GM19099 (cell line): ENCODE data around the gene RAB36.

ENCODE experiments used
- POLR2A ChIP-seq: IDR thresholded peaks from 3 replicates; pipeline ENCODE4 v1.6.1; 2011; ENCODE audit warnings: low read depth; ENCODE audit not compliant: insufficient read length; ENCODE audit errors: extremely low read depth

RAB36 gene

DNA sequence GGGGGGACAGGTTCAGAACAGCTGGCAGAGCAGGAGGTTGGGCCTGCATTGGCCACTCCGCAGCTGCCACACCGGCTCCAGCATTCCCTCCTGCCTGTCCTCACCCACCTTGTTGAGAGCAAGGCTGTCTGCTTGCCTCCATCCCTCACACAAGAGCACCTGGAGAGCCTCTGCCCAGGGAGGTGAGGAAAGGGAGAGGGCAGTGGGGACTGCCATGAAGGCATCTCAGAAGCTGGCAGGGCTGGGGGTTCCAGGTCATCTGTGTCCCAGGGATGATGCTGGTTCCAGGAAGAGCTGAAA is 30.6 kb upstream of the RAB36 start:
- no peak for TF ChIP-seq POLR2A

DNA sequence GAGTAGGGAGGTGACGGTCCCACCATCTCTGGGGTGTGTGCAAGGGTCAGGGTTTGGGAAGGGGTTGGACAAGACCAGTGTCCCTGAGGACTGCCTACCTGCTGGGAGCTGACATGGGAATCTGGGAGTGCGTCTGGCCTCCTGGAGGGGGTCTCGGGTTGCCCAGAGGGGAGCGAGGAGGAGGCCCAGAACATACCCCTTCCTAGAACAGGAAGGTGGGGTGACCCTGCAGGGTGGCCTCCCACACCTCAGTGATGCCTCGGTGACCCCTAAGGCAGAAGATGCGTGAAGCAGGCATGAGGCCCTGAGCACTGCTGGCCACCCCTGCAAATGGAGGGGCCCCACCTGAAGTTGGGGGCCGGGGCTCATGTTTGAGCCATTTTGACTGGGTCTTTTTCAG is 29.9 kb upstream of the RAB36 start:
- no peak for TF ChIP-seq POLR2A

DNA sequence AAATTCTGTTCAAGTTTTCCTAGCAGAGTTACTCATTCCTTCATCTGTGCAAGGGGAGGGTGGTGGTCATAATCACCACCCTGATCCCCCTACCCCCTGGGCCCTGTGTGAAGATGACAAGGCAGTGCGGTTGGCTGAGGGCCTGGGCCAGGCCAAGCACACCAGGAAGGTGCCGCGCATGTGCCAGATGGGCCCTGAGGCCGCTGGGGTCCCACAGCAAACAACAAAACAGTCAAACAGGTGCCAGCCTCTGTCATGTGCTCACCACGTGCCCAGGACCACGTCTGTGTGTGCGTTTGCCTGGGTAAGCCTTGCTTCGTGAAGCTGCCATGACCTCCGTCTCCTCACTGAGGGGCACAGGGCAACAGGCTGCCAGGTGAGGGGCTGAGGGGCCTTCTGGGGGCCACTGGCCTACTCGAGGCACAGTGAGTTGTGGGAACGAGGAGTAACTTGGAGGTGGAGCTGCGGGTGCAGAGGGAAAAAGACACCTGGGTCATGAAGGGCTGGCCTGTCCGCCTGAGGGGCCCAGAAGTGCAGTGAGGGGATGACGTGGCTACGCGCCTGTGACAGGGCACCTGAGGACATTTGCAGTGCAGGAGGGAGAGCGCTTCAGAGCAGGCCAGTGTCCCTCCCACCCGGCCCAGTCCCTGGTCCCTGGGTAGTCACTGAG is 29.3 kb upstream of the RAB36 start:
- TF ChIP-seq POLR2A = no peak

DNA sequence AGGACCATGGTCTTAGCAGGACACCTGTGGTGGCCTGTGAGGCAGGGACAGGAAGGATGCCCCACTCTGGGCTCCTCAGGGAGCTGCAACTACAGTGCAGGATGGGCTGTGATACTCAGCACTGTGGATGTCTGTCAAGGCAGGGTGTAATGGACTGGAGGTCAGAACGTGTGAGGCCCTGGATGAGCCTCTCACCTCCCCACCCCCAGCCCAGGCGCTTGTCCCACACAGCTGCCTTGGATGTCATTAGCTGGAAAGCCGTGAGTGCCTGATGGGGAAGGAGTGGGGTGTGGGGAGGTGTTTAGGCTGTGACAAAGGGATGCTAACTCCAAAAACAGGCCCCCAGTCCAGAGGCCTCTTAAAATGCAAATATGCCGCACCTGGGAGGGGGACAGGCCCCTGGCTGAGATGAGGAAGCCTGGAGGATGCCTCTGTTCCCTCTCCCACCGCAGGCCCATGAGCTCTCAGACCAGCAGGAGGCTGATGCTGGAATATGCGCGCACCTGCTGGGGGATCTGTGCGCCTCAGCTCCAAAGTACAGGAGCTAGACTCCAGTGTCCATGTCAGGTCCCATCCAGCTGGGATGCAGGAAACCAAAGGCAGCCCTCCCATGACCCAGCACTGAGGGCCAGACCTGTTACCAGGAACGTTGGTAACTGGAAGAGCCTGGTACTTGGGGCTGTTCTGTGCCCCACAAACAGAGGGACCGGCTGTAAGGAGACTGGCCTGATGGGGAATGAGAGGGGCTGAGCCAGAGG is 28.6 kb upstream of the RAB36 start:
- no peak for TF ChIP-seq POLR2A

DNA sequence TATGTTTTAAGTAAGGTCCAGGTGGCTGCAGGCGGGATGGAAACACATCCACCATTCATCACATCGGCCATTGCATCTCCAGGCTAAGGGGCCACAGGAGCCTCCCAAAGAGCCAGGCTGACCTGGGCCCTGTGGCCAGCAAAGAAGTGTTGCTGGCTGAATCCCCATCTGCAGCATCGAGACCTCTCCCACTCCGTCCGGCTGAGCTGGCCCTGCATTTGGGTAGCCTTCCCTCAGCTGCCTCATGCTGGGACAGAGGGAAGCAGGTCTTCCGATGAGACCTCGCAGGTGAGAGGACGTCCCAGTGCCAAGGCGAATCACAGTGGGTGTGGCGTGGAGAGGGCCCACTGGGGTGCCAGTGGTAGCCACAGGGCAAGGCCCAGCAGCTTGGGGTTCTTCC is 28.0 kb upstream of the RAB36 start:
- TF ChIP-seq POLR2A = no peak

DNA sequence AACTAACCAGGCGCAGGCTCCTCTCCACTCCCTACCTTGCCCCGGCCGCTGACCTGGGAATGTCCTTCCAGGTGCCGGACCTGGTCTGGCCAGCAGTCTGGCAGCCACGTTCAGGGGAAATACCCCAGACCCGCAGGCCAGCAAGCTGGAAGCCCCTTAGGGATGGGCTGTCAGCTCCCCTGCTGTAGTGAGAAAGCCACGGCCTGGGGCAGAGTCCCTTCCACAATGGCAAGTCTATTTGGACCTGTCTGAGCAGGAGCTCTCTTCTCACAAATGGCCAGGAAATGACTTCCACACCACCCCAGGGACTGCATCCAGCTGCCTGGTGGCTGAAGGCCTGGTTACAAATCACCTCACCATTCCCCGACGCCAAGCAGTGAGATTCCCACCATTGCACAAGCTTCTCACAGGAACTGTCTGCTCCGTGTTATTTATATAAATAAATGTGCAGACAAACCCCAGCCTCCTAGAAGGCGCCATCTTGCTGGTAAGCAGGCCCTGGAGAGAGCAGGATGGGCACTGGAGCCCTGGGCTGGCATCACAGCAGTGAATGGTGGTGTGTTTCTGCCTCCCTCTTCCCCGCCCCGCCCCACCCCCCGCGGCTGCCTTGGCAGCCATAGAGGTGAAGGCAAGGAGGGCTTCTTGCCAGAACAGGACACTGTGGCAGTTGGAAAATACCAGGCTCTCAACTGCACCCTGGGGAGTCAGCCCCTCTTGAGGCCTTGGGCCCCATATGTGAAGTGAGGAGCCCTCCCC is 27.2 kb upstream of the RAB36 start:
- TF ChIP-seq POLR2A = no peak

DNA sequence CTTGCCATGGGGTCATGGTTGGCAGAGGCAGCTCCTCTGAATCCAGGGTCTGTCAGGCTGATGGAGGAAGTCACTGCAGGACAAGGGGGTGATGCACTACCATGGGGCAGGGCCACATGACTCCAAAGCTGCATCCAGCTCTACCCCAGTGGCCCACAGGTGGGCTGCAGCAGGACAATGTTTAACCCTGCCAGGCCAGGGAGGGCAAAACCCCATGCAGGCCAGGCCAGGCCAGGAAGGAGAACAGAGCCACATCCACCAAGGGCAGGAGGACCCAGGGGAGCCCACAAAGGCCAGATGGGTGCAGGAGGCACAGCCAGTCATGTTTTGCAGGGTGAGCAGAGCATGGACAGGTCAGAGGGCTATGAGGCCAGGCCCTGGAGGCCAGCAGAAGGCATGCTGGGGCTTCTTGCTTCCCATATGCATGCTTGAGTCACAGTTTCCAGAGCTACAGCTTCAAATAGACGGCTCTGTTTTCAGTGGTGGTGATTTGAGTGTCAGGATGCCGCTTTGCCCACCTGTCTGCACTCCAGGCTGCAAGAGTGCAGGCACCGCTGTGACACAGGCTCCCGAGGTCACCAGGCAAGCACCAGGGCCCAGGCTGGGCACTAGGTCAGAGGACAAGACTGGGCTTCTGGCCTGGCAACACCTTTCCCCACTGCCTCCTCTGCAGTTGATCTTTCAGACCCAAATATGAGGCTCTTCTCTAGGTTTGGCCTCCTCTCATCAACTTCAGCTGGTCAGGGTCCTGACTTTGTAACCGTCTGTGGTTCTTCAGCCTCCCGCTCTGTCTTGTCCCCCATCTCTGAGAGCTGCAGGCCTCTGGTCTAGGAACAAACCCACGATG is 26.4 kb upstream of the RAB36 start:
- TF ChIP-seq POLR2A = no peak

DNA sequence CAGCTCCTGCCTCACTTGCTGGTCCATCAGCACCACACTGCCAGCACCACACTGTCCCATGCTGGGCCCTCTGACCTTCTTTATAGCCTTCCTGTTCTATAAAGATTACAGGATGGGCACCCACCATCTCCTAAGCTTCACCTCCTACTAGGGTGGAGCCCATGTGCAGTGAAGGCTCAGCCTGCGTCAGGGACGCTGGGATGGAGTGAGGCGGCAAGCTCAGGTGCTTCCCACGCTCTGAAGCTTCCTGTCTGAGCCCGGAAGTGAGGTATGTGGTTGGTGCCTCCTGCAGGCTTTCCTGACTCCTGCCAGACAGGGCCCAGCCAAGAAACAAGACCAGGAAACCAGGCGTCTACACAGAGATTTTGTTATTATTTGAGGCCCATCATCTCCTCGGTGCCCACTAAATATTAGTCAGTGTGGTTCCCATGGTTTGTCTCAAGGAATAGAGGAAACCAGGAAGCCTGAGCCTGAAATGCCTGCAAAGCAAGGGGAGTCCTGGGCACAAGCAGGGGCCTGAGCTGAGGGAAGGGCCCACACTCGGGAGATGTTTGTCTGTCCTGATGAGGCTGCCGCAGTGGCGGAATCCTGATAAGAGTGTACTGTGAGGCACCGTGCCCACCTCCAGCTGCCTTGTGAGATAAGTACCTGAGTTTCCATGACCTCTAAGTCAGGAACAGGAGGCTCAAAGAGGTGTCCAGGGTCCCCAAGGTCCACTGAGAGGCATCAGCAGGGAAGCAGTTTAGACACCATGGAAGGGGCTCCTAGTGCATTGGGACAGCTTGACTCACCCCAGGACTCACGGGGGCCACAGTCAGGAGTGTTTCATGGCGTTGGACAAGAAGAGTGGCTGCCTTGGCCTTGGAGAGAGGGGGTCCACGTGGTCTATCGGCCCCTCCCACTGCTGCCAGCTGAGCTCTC is 25.5 kb upstream of the RAB36 start:
- no peak for TF ChIP-seq POLR2A

DNA sequence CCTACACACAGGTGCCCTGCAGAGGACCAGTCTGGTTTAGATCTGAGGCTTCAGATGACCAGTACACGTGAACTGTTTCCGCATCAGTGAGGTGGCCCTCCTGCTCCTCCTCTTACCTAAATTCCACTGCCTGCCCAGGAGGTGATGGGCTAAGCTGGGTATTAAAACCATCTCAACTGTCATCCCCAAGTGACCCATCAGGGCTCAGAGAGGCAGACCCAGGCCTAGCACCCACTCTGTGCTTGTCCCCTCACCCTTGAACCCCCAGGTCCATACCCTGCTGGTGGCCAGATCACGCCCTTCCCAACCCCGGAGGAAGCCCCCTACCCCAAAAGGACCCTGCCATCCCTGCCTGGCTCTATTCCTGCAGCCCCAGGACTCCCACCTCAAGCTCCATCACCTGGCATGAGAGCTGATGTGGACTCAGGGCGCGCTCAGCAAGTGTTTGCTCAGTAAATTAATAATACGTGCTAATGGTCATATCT is 24.8 kb upstream of the RAB36 start:
- TF ChIP-seq POLR2A = no peak

DNA sequence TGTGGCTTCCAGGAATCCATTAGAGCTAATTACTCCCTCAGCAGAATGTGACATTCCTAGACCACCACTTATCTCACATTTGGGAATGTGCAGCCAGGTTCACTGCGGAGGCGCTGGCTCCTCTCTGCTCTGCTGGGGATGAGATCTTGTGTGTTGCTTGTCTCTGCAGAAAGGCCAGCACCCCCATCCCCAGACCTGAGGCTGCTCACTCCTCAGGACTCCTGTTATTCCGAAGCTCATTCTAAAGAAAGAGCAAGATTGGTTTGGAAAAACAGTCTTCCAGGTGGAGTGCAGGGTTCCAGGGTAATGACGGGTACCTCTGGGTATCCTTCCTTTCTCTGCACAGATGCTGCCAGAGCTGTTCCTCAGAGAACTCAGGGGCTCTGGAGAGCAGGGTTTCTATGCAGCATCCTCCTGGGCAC is 24.3 kb upstream of the RAB36 start:
- TF ChIP-seq POLR2A = no peak

DNA sequence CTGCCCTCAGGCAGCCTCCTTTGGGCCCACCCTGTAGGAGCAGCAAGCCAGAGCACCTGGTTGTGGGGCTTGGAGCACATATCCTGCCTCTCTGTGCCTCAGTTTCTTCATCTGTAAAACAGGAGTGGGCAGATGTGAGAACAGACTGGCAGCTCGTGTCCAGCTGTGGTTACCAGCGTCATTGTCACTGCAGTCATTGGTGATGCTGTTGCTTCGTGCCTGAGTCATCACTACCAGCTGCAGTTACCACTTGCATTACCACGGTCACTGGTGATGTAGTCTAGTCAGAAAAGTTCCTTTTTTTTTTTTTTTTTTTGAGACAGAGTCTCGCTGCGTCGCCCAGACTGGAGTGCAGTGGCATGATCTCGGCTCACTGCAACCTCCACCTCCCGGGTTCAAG is 23.9 kb upstream of the RAB36 start:
- TF ChIP-seq POLR2A = no peak

DNA sequence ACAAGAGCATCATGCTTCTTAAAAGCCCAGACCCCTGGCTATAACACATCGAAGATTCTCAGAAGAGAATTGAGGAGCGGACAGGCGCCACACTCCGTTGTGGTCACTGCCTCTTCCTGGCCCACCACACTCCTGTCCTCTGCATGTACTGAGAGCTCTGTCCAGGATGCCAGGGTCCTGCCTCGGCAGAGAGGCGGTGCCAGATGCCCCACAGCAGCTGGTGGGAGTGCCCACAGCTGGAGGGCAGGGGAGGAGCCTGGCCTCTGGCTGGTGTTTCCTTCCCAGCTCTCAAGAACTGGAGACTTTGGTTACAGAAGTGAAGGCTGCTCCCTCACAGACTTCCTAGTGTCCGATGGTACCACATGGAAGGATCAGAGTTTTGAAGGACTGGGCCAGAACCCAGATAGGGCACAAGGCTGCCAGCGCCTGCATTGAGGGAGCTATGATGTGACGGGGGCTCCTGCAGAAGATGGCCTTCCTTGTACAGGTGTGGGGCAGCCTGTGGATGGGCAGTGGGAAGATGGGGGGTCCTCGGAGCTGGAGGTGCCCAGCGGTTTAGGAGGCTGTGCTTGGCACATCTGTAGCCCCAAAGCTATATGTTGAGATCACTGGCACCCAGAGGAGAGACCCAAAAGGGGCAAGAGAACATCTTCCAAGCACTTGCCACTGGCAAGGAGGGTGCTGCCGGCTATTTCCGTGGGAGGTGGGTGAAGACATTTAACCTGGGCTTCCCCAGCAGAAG is 22.9 kb upstream of the RAB36 start:
- no peak for TF ChIP-seq POLR2A
